Endodermal cell (in vitro differentiated cells): ENCODE data around the gene ANO9. TPM values are rescaled to one million over a fixed set of nuclear protein-coding genes. Genes with fewer than 3 reads are reported as not detected.
A peak's percentile ranks its signal among the peaks of the same experiment; 100 is the strongest.

Experiments used
- DNase-seq: peaks from one replicate; pipeline ENCODE4 v3.0.0-alpha.2; 2017
- H3K27ac ChIP-seq: 2 replicates; pipeline ENCODE4 v1.5.1; 2013; ENCODE audit warnings: mild to moderate bottlenecking, low read depth, low read length, moderate library complexity
- H3K27me3 ChIP-seq: 2 replicates; pipeline ENCODE4 v1.6.1; 2013; ENCODE audit warnings: mild to moderate bottlenecking, low read length, moderate library complexity; ENCODE audit not compliant: insufficient read depth, control insufficient read depth, poor library complexity, severe bottlenecking
- H3K36me3 ChIP-seq: 2 replicates; pipeline ENCODE4 v1.7.0; 2013; ENCODE audit warnings: mild to moderate bottlenecking, low read length, moderate library complexity; ENCODE audit not compliant: control insufficient read depth, insufficient read depth
- H3K4me1 ChIP-seq: one replicate; pipeline ENCODE4 v1.7.0; 2013; ENCODE audit warnings: low read length; ENCODE audit not compliant: control insufficient read depth, insufficient read depth
- H3K4me3 ChIP-seq: 2 replicates; pipeline ENCODE4 v1.5.1; 2013; ENCODE audit warnings: mild to moderate bottlenecking, low read length, moderate library complexity
- H3K9ac ChIP-seq: 2 replicates; pipeline ENCODE4 v1.6.1; 2013; ENCODE audit warnings: mild to moderate bottlenecking, low read length, moderate library complexity; ENCODE audit not compliant: poor library complexity, severe bottlenecking; ENCODE audit errors: extremely low read depth
- H3K9me3 ChIP-seq: 2 replicates; pipeline ENCODE4 v1.6.1; 2013; ENCODE audit warnings: mild to moderate bottlenecking, low read length, moderate library complexity; ENCODE audit not compliant: control insufficient read depth
- H3K27ac Mint-ChIP-seq: 2 replicates; pipeline ENCODE4 v1.8.0; 2020; ENCODE audit warnings: mixed read lengths
- H3K27me3 Mint-ChIP-seq: 2 replicates; pipeline ENCODE4 v1.8.0; 2021; ENCODE audit warnings: mild to moderate bottlenecking, mixed read lengths; ENCODE audit not compliant: insufficient read depth
- H3K36me3 Mint-ChIP-seq: 2 replicates; pipeline ENCODE4 v1.8.0; 2020; ENCODE audit warnings: low read depth, mixed read lengths
- H3K4me1 Mint-ChIP-seq: 2 replicates; pipeline ENCODE4 v1.8.0; 2020; ENCODE audit warnings: mixed read lengths
- H3K4me3 Mint-ChIP-seq: 2 replicates; pipeline ENCODE4 v1.8.0; 2020; ENCODE audit warnings: mild to moderate bottlenecking, moderate library complexity, mixed read lengths
- H3K9me3 Mint-ChIP-seq: 2 replicates; pipeline ENCODE4 v1.8.0; 2020; ENCODE audit warnings: mild to moderate bottlenecking, mixed read lengths
- WGBS, 2 experiments: methylation state at CpG; one replicate each; pipeline versions ENCODE4 v1.1.5 to v1.1.7; 2013; ENCODE audit warnings: missing lambda C conversion rate in 2 of 2, mixed read lengths in 1 of 2; ENCODE audit not compliant: insufficient coverage in 1 of 2, insufficient read length in 1 of 2; 5-methylcytosine and 5-hydroxymethylcytosine counted together
- total RNA-seq, 2 donors: library from RNA; stranded (reverse); fragmentation: NEBNext Ultra II Directional in 1 of 2; extraction: Animal tissue kit (Norgen Biotek cat#: 25700) in 1 of 2; gene quantifications; 2 replicates in 1 of 2; 3 replicates in 1 of 2; pipeline ENCODE4 v1.2.1, GENCODE V29; 2021
- TF ChIP-seq, protein P1 (sequence below): fragments of 200-600 bp; sonication (generic); conservative IDR thresholded peaks from 2 replicates; pipeline ENCODE4 v1.5.0; 2021; ENCODE audit warnings: antibody characterized with exemption, mild to moderate bottlenecking

Gene ANO9
- total RNA-seq, 2 donors from 2014 or later = 16.8 to 17.8 TPM

DNA sequence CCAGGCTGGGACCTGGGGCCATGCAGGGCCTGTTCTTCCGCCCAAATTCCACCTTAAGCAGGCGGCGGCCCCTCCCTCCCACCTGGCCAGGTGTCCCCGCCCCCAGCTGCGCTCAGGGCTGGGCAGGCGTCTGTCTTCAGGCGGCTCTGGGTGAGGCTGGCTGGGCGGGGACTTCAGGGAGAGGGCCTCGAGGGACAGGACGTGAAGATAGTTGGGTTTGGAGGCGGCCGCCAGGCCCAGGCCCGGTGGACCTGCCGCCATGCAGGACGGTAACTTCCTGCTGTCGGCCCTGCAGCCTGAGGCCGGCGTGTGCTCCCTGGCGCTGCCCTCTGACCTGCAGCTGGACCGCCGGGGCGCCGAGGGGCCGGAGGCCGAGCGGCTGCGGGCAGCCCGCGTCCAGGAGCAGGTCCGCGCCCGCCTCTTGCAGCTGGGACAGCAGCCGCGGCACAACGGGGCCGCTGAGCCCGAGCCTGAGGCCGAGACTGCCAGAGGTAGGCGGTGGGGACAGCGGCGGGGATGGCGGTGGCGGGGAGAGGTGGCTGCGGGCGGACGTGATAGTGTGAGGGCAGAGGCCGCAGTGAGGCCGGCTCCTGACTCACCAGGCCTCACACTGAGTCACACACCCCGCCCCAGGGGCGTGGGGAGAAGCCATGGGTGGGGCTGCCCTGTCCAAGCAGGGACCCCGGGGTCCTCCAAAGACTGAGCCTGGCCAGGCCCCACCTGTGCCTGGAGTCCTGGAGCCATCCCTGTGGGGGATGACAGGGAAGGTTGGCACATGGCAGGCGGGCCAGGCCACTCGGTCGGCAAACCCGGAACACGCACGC lies 47.6 kb downstream of the ANO9 start, which contains the start of gene PKP3:
Gene PKP3 (plus strand): TSS at position 176 of the 824 bp plus-strand sequence. CDS start 84 bp downstream, at position 260.
- Histone ChIP-seq H3K27me3 (no peaks in the 10 kb centered on the region), H3K36me3 (no peaks in the 10 kb centered on the region), H3K9me3 (no peaks in the 10 kb centered on the region), H3K4me1 (no peaks in the 10 kb centered on the region), H3K27ac (peak within 1 kb of the TSS; percentile 29), H3K9ac (no peak within 1 kb of the TSS), H3K4me3 (no peak within 1 kb of the TSS)
- Mint-ChIP-seq H3K36me3 (peaks cover 9% of the 10 kb centered on the region), H3K4me1 (peaks cover 2% of the 10 kb centered on the region), H3K27me3 (no peaks in the 10 kb centered on the region), H3K9me3 (peaks cover 4% of the 10 kb centered on the region), H3K4me3 (peak within 1 kb of the TSS; percentile 62), H3K27ac (no peak within 1 kb of the TSS)
- TF ChIP-seq, protein P1, sequence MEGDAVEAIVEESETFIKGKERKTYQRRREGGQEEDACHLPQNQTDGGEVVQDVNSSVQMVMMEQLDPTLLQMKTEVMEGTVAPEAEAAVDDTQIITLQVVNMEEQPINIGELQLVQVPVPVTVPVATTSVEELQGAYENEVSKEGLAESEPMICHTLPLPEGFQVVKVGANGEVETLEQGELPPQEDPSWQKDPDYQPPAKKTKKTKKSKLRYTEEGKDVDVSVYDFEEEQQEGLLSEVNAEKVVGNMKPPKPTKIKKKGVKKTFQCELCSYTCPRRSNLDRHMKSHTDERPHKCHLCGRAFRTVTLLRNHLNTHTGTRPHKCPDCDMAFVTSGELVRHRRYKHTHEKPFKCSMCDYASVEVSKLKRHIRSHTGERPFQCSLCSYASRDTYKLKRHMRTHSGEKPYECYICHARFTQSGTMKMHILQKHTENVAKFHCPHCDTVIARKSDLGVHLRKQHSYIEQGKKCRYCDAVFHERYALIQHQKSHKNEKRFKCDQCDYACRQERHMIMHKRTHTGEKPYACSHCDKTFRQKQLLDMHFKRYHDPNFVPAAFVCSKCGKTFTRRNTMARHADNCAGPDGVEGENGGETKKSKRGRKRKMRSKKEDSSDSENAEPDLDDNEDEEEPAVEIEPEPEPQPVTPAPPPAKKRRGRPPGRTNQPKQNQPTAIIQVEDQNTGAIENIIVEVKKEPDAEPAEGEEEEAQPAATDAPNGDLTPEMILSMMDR = no peak
- DNase-seq = peak; percentile 90
- 85 to 93% methylated on average over 29 to 57 of the region's 57 CpGs for WGBS, 2 experiments

DNA sequence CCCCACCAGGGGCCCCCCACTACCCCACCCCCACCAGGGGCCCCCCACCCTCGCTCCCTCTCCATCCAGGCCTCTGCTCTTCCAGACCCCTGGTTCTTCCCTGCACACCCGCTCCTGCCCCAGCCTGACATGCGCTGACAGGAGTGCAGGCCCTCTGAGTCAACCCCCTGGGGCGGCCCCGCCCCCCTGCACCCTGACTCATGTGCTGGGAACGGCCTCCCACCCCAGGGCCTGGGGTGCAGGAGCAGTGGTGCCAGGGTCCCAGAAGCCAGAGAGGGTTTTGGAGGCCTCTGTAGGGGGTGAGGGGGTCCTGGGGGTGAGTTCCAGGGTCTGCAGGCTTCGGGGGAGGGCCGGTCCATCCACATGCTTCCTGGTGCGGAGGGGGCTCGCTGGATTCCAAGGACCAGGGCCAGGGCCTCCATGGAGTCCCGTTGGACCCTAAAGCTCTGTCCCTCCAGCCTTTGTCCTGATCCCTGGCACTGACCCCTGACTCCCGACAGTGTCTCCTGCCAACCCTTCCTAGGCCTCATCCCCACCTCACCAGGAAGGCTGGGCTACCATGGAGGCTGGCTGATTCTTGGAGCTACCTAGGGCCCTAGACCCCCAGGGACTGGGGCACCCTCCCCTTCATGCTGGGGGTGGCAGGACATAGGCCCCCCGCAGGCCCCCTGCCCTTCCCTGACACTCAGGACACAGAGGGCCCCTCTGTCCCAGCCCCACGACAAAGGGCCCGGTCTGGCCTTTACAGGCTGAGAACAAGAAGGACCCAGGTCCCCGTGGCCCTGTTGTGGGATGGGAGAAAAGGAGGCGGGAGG lies 48.4 kb downstream of the ANO9 start:
- Histone ChIP-seq H3K36me3 (no peaks in the 10 kb centered on the region), H3K9me3 (no peaks in the 10 kb centered on the region), H3K27me3 (peaks cover 4% of the 10 kb centered on the region), H3K4me3 (no peak overlapping the region), H3K4me1 (no peaks in the 10 kb centered on the region), H3K9ac (no peak overlapping the region), H3K27ac (peak overlapping the region; percentile 29)
- no peaks in the 10 kb centered on the region for H3K9me3 Mint-ChIP-seq
- no peak for DNase-seq
- no peak overlapping the region for H3K27ac Mint-ChIP-seq
- TF ChIP-seq, protein P1 = no peak
- WGBS, 2 experiments = 87 to 88% methylated on average over 5 to 17 of the region's 17 CpGs
- peaks cover 2% of the 10 kb centered on the region for H3K27me3 Mint-ChIP-seq
- H3K4me3 Mint-ChIP-seq = peak overlapping the region; percentile 62
- H3K36me3 Mint-ChIP-seq = peaks cover 5% of the 10 kb centered on the region
- peaks cover 2% of the 10 kb centered on the region for H3K4me1 Mint-ChIP-seq

- Mint-ChIP-seq H3K4me1 (peaks cover 2% of the 10 kb centered on the region), H3K4me3 (no peak overlapping the region), H3K9me3 (no peaks in the 10 kb centered on the region), H3K36me3 (no peaks in the 10 kb centered on the region), H3K27me3 (peaks cover 13% of the 10 kb centered on the region), H3K27ac (no peak overlapping the region)
- 91 to 98% methylated on average over 17 to 36 of the region's 36 CpGs for WGBS, 2 experiments
- Histone ChIP-seq H3K9me3 (no peaks in the 10 kb centered on the region), H3K36me3 (no peaks in the 10 kb centered on the region), H3K27ac (no peak overlapping the region), H3K9ac (no peak overlapping the region), H3K27me3 (peaks cover 15% of the 10 kb centered on the region), H3K4me1 (no peaks in the 10 kb centered on the region), H3K4me3 (no peak overlapping the region)
- TF ChIP-seq, protein P1 = no peak
- no peak for DNase-seq
Observed at GRCh38 chr11:392102-392777, 49.6 kb downstream of the ANO9 start.
